DMS114 treated with DMSO at 0.1 percent for 48 hours (cell line): ENCODE results near the gene VEPH1.
A peak's percentile ranks its signal among the peaks of the same experiment; 100 is the strongest.

Experiments used
- DNase-seq: peaks from one replicate; lab custom pipeline; 2025; ENCODE audit not compliant: unreplicated experiment; lab: John Stamatoyannopoulos, UW

Gene VEPH1

DNA sequence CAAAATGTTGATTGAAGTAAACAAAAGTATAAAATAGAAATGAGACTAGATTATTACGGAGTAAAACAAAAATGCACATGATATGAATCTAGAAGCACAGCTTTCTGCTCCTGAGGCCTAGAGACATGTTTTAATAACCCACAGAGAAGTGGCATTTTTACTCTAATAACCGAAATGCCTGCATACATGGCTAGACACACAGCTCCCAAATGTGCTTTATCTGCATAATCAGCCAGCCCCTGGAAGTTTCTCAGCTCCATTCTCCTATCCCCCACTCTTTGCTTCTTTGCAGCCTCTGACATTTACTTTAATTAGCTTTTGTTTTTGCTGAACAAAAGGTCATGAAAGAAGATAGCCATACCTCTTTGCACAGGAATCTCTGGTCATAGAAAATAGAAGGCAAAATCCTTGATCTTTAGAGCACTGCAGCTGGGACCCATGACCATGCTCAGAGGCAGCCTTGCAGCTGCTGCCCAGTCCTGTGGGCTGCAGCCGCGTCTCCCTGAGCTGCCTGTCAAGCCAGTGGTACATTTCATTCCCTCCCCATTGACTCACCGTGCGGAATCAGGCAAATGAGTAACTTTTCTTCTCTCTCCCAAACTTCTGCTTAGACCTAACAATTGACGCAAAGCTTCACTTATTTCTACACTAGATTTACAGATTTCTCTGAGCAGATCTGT is at the start of gene VEPH1:
Gene VEPH1, minus strand, starts transcription at position 501 of the 680 bp plus-strand sequence. CDS start 8,067 bp downstream, outside the sequence.
- DNase-seq, result peak; percentile 45

DNA sequence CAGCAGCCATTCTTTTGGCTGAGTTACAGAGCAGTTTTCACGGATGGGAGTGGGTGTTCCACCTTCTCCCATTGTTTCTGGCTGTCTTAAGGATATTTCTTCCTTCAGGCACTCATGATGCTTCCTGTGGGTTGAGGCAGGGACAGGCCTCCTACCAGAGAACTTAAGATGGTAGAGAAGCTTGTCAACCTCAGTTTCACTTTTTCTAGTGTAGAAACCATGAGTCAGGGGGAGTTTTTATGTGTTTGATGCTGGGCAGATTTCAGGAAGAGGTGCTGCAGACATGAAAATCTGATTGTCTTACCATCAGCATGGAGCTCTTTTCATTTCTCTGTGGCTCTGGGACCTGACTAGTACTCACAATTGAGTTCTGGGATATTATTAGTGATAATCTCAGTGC is 48.7 kb upstream of the VEPH1 start:
- no peak for DNase-seq

DNA sequence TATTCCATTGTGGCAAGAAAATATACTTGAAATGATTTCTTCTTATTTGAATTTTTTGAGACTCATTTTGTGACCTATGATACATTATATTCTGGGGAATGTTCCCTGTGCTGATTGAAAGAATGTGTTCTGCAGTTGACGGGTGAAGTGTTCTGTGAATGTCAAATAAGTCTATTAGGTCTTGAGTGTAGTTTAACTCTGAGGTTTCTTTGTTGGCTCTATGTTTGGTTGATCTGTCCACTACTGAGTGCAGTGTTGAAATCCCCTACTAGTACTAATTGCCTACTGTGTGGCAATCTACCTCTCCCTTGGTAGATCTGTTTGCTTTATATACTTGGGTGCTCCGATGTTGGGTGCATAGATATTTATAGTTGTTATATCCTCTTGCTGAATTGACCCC is 46.3 kb upstream of the VEPH1 start:
- DNase-seq, result no peak

DNA sequence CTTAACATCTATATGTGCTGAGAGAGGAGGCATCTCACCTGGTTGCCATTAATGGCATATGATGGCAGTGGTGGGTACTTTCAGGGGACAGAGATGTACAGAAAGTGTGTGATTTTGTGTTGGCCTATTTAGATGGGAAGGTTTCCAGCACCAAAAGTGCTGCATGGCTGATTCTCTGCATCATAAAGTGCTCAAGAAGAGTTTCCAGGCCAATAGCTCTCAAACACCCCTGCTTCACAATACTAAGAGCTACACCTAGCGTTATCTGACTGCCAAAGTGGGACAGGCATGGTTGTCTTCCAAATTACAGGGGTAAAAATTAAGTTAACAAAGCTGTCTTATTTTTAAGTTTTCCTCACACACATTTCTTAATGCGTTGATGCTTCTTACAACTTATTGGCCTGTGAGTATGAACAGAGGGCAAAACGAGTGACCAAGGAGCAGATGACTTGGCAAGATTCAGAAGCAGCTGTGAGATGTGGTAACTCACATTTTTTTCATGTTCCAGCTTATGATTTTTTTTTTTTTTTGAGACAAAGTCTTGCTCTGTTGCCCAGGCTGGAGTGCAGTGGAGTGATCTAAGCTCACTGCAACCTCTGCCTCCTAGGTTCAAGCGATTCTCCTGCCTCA is 41.4 kb upstream of the VEPH1 start:
- DNase-seq, result no peak

DNA sequence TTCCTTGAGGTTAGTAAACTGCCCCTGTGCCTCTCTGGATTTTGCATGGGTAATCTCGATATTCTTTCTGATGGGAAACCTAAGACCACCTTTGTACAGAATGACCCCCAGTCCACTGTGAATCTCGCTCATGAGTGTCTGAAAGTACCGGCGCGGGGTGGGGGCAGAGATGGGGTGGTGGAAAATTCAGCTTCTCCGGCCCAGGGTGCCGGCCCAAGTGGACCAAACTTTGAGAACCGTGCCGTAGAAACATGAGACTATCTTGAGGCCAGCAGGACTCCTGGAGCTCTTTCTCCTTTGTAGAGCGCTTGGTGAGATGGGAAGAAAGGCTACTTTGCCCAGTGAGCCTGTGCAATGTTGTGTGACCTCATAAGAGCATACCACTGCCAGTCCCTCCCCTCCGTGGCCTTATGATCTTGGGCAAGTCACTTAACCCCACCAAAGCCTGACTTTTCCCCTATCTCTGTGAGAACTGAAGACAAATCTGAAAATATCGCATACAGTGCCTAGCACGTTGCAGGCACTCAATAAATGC is 40.4 kb upstream of the VEPH1 start:
- DNase-seq, result no peak

DNA sequence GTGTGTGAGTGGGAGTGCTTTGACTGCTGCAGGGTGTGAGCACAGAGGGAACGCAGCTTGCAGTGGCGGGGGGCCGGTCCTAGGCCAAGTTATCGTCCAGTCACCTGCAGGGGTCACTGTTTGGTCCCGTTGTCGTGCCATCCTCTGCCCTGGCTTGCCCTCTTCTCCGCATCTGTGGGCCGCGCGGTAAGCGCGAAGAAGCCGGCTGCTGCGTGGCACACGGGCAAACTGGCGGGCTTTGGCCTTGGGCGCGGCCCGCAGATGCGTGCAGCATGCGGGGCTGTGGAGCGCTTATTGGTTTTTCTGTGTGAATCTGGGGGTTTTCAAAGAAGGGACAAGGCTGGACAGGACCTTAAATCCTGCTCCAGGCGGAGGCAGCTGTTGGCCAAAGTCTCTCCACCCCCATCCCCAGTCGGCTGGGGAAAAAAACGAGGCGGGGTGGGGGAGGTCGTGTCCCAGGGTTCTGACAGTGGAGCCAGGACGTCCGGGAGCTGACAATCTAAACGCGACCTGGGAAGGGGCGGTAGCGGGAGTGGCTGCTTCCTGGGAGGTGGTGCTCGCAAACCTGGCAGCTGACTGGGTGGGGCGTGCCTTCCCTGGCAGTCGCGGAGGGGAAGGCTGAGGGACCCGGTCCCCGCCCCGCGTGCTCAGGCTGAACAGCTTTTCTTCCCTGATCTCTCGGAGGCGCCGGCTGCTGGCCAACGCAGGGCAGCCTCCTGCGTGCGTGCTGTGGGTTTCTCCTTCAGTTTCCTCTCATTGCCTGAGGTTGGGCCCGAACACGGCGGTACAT is 39.7 kb upstream of the VEPH1 start:
- peak; percentile 34 for DNase-seq

DNA sequence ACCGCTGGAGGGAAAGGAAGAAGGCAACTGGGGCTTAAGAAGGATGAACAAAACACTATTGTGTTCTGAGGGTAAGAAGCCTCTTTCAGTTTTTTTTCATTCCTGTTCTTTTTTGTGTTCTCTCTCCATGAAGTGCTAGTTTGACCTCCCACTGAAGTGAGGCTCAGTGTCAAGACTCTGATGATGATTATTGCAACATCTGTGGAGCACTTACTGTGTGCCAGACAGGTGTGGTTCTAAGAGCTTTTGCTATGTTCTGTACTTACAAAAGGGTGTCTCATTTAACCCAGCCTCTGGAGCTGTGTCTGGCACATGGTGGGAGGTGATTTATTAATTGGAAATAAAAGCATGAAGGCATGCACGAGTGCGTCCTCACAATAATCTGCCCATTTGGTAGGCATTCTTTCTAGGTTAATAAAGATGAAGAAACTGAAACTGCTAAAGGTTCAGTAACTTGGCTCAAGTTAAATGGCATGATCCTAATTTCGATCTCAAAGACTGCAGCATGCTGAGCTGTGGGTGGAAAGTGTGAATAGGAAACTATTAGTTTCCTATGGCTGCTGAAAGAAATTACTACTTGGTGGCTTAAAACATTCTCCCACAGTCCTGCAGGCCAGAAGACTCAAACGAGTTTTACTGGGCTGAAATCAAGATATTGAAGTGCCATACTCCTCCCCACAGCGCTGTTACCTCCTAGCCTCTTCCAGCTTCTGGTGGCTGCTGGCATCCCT is 38.5 kb upstream of the VEPH1 start:
- no peak for DNase-seq

DNA sequence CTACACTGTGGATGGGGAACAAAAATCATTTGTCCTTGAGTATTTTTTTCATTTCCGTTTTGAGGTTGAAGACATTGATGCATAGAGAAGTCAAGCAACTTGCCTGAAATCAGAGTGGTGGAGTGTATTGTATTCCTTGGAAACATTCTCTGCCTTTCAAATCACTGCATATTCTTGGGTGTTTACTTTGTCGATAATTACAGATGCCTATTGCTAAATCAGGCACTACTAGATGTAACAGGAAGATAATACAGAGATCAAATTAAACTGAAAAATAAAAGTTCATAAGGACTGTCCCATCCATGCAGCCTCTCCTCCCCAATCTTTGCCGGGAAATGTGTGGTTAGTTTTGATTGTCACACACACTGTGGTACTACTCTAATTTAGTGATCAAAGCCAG is 37.4 kb upstream of the VEPH1 start:
- no peak for DNase-seq

DNA sequence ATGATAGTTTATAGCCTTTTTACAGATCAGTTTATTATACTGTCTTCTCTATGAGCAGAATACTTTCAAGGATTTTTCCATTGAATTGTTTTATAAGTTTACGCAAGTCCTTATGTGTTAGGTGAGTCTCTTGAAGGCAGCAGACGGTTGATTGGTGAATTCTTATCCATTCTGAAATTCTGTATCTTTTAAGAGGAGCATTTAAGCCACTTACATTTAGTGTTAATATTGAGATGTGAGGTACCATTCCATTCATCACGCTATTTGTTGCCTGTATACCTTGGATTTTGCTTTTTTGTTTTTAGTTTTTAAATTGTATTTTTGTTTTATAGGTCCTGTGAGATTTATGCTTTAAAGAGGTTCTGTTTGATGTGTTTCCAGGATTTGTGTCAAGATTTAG is 32.5 kb upstream of the VEPH1 start:
- no peak for DNase-seq

DNA sequence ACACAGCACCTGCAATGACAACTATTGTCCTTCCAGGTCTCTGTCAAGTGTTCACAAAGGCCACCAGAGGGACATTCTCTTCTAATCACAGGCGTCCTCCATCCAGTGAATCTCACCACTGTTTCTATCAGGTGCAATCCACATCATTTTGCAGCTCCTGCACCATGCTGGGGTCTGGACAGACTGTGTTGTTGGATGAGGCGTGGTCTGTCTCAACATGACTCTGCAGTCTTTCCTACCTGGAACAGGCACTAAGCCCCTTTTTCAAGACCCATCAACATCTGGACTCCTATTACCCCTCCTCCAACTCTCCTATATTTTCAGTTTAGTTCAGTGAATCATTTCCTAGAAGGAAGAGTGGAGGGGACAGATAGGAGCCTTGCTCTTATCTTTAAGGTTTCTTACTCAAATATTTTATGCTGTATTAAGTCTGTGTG is 31.5 kb upstream of the VEPH1 start:
- no peak for DNase-seq

DNA sequence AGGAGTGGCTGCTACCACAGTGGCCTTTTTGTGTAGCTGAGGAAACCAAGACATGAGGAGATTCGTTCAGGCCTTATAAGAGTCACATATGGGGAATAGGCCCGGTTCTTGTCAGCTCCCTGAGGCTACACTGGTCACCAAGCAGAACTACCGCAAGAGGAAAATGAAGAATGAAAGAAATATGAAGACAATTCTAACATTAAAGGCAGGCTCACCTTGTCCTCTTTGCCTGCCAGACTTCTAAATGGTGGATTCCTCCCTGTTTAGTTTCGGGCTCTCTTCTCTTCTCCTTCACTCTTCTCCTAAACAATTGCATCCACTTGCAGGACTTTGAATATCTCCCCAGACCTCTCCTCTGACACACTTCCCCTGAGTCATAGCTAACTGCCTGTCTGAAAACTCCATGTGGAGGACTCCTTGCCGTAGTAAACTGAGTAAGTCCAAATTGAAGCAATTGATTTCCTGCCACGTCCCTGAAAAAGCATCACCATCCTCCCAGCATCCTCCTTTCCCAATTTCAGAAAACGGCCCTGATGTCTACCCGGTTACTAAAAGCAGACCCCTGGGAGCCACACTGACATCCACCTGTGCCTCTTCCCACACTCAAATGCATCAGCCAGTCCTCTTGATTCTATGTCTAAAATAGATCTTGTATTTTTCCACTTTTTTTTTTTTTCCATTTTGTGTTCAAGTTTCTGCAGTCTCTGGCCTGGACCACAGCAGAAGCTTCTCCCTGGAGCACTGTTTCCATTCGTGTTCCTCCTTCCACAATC is 30.3 kb upstream of the VEPH1 start:
- no peak for DNase-seq

DNA sequence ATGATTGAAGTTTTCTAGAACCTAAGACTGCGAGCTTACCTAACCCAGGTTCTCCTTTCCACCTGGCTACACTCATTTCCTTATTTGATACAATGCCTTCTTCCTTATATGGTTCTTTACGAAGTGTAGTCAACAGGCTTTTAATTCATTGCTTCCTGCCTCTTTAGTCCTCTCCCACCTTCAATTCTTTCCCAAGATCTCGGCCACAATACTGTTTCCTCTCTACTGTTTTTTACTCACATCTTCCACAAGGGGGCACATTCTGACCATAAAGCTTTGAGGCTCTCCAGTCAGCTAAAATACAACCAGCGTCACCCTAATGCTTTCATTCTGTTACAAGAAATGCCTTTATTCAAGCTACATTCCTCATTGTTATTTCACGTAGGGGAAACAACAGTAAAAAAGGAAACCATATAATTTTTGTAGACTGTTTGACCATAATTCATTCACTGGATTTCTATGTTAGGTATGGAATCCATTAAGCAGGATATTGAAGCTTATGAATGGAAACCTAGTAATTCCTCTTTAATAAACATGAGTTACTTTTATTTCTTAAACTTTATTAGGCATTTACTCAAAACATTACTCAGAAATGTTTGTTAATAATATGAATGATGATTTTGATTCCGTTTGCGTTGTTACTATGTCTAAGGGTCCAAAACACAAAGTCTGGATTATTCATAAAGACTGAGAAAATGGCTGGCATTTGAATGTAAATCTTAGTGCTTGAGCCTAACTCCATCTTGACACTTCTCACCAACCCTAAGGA is 29.5 kb upstream of the VEPH1 start:
- peak; percentile 52 for DNase-seq

DNA sequence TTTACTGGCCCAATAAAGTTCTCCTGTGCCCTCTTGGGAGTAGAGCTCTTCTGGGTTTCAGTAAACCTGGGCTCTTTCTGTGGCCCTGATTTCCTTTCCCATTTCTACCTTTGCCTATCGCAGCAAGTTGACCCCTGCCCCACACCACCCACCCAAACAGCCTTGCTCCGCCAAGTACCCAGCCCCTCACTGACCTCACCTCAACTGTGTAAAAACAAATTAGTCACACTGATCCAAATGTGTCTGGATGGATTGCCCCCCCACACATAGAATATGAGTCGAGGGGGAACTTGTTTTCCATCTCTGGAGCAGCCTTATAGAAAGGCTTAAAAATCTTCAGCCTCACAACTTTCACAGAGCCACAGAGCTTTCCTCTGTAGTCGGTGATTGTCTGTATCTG is 28.6 kb upstream of the VEPH1 start:
- DNase-seq, result no peak

DNA sequence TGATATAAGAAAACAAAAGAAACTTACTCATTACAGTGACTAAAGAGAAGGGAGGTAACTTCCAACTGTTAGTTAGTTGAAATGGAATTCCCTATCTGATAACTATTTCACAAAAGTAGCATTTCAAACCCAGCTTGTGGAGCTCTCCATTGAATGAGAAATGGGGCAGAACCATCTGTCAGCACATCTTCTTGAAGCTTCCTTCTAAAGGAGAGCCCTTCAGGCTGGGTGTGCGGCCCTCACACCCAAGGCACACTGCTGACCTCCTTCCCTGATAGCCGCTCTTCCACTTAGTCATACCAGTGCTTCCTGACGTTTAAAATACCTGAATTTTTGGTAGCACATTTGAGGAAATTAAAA is 28.1 kb upstream of the VEPH1 start:
- no peak for DNase-seq

DNA sequence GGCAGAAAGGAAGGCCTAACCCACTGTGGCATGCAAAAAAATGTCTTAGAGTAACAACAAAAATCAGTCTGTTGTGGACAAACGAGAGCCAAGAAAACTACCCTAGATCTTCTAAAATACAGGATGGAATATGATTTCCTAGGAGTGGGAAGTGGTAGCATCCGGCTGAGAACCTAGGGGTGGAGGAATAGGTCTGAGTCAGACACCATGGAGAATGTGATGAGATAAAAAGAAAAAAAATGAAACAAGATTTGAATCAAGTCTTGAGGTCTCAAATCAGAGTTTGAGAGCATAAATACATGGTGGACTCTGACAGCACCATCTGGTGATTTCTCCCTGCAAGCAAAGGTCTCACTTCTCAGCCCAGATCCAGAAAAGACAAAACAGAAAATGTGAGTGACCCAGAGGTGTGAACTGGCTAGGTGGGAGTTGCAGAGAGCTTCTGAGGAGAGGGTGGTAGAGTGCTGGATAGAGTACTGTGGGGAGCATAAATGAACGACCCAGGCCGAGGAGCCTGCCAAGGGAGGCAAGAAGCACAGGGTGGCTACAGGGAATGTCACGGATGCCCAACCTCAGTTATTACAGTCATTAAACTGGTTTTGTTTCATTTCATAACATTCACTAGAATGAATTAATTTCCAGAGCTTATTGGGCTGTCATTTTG is 27.6 kb upstream of the VEPH1 start:
- no peak for DNase-seq

DNA sequence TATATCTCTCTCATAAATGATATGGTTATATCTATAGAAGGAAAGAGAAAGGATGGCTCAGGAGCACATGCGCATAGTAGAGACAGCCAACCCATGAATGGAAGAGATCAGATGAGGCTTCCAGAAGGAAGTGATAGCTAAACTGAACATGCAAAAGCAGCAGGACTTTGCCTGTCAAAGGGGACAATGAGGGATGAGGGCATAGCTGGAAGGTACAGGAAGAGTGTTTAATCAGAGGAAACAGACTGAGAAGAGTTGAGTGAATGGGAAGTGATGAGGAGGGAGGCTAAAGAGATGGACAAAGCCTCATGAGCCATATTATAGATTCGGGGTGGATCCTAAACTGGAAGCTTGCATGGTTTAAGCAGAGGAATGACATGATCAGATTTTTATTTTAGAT is 26.5 kb upstream of the VEPH1 start:
- no peak for DNase-seq

DNA sequence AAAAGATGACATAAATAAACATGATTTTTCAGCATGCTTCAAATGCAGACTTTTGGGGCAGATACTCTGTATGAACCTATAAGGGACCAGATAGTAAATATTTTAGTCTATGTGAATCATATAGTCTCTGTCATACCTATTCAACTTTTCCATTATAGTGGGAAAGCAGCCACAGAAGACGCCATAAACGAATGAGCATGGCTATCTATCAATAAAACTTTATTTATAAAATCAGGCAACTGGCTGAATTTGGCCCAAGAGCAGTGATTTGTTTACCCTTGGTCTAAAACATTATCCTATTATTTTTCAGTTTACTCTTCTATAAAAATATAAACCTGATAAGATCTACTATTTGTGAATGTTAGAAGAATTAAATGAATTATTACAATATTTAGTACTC is 25.9 kb upstream of the VEPH1 start:
- no peak for DNase-seq

DNA sequence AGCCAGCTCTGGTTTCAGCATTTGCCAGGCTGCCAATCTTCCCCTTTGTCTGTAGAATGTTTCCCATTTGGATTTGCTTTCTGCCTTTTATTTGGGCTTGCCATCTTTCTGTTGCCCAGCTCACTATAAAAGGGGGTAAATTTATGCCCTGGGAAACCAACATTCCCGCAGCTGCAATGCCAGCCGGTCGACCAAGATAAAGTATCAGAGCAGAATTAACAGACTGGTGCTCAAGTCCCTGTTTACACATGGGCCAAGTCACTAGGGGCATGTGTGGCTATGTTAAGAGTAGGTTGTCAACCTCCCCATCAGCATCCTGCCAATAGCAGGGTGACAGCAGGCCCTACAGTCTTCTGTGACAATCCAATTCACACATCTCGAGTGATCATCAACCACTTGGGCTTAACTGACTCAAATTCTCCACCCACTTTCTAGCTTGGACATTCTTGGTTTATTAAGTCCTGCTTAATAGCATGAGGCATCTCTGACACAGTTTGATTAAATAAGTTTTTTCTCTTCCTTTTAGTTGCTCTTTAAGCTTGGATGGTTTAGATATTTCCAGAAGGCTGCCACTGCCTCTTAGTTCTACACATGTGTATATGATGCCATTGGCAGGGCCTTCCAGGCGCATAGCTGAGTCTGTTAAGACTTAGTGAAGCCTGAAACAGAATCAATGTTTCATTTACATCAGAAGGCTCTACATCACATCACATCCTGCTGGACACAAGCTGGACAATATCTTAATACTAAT is 24.1 kb upstream of the VEPH1 start:
- DNase-seq, result no peak

DNA sequence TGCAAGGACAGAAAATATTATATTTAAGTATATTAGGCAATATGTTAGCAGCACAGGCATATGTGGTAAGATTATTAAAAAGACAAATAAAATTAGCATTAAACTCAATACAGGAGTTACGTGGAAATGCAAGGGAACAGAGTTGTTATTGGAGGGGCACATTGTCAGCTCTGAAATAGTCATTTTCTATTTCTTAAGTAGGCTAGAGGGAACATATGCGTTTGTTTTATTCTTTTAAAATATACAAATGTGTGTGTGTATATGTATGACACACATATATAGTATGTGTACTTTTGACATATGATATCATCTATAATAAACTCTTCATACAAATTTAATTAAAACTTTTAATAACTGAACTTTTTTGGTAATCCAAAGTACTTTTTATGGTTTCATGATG is 22.8 kb upstream of the VEPH1 start:
- DNase-seq, result no peak
